SU-DHL-6 (cell line): ENCODE results near the gene DTX1.

Experiments
- H2AFZ ChIP-seq: fragments of 200-600 bp; sonication (generic); 2 replicates; pipeline ENCODE4 v1.6.1; 2014; ENCODE audit warnings: low read depth, mild to moderate bottlenecking, moderate library complexity, mixed read lengths, antibody characterized with exemption, low read length; ENCODE audit not compliant: severe bottlenecking
- H3F3A ChIP-seq: fragments of 200-600 bp; shearing (Covaris generic); 2 replicates; pipeline ENCODE4 v1.6.0; 2016; ENCODE audit warnings: antibody characterized with exemption, mild to moderate bottlenecking; ENCODE audit not compliant: insufficient read depth
- H3K27ac ChIP-seq: fragments of 200-600 bp; sonication (generic); 2 replicates; pipeline ENCODE4 v1.5.1; 2016; ENCODE audit warnings: low read depth, mild to moderate bottlenecking, low read length, moderate library complexity, mixed read lengths
- H3K27me3 ChIP-seq: fragments of 200-600 bp; sonication (generic), shearing (Covaris generic); 2 replicates; pipeline ENCODE4 v1.6.0; 2014; ENCODE audit warnings: mild to moderate bottlenecking, low read length
- H3K36me3 ChIP-seq: fragments of 200-600 bp; sonication (generic); 2 replicates; pipeline ENCODE4 v1.6.1; 2014; ENCODE audit warnings: mild to moderate bottlenecking, low read length, mixed read lengths
- H3K4me2 ChIP-seq: fragments of 300-600, 200-600 bp; shearing (Covaris generic), sonication (generic); 2 replicates; pipeline ENCODE4 v1.6.0; 2014; ENCODE audit warnings: low read length, low read depth, mild to moderate bottlenecking; ENCODE audit not compliant: poor library complexity, severe bottlenecking
- H3K4me3 ChIP-seq: fragments of 200-600 bp; sonication (generic); 2 replicates; pipeline ENCODE4 v1.5.1; 2014; ENCODE audit warnings: antibody characterized with exemption, low read length, mild to moderate bottlenecking, mixed read lengths; ENCODE audit not compliant: insufficient read depth, poor library complexity, severe bottlenecking
- H3K79me2 ChIP-seq: fragments of 200-600 bp; sonication (generic); 2 replicates; pipeline ENCODE4 v1.6.1; 2014; ENCODE audit warnings: mild to moderate bottlenecking, low read length, moderate library complexity; ENCODE audit not compliant: insufficient read depth
- H3K9ac ChIP-seq: fragments of 200-600 bp; sonication (generic); 2 replicates; pipeline ENCODE4 v1.7.0; 2014; ENCODE audit warnings: mild to moderate bottlenecking, low read length
- H3K9me2 ChIP-seq: fragments of 200-600 bp; sonication (generic); replicated peaks from 2 replicates; pipeline ENCODE4 v1.6.1; 2014; ENCODE audit warnings: low read length; ENCODE audit not compliant: insufficient read depth
- H3K9me3 ChIP-seq: fragments of 200-600 bp; sonication (generic); 2 replicates; pipeline ENCODE4 v1.6.1; 2014; ENCODE audit warnings: low read length, mixed read lengths; ENCODE audit not compliant: insufficient read depth
- H4K20me1 ChIP-seq: fragments of 200-600 bp; sonication (generic); 2 replicates; pipeline ENCODE4 v1.6.1; 2014; ENCODE audit warnings: low read depth, mild to moderate bottlenecking, antibody characterized with exemption, low read length, moderate library complexity, mixed read lengths
- EZH2phosphoT487 ChIP-seq: fragments of 200-600 bp; sonication (generic), shearing (Covaris generic); conservative IDR thresholded peaks from 2 replicates; pipeline ENCODE4 v1.6.1; 2018; ENCODE audit warnings: mild to moderate bottlenecking, antibody characterized with exemption, low read length, moderate library complexity, mixed read lengths
- TF ChIP-seq, protein P1 (sequence below): fragments of 200-600 bp; sonication (generic); IDR thresholded peaks from one replicate; pipeline ENCODE4 v1.5.1; 2017; ENCODE audit warnings: antibody characterized with exemption, mild to moderate bottlenecking, low read length, moderate library complexity; ENCODE audit not compliant: insufficient read depth, poor library complexity, severe bottlenecking

DTX1 gene

DNA sequence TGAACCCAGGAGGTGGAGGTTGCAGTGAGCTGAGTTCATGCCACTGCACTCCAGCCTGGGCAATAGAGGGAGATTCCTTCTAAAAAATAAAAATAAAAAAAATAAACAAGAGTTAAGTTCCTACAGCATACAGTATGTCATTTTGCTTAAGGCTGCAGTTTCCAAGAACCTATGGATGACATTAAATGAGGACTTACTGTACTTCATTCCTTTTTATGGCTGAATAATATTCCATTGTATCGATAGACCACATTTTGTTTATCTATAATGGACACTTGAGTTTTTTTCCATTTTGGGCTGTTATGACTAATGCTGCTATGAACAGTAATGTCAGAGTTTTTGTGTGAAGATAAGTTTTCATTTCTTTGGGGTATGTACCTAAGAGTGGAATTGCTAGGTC lies 61.6 kb downstream of the DTX1 start:
- Histone ChIP-seq H2AFZ (no peak overlapping the region), H3F3A (peaks cover 10% of the 10 kb centered on the region), H3K4me2 (no peak overlapping the region), H3K9me2 (no peaks in the 10 kb centered on the region), H3K4me3 (no peak overlapping the region), H3K27me3 (no peaks in the 10 kb centered on the region), H3K9me3 (no peaks in the 10 kb centered on the region), H3K9ac (no peak overlapping the region), H3K79me2 (no peaks in the 10 kb centered on the region), H3K36me3 (peaks cover 8% of the 10 kb centered on the region), H3K27ac (no peak overlapping the region), H4K20me1 (no peaks in the 10 kb centered on the region)
- TF ChIP-seq, protein P1, sequence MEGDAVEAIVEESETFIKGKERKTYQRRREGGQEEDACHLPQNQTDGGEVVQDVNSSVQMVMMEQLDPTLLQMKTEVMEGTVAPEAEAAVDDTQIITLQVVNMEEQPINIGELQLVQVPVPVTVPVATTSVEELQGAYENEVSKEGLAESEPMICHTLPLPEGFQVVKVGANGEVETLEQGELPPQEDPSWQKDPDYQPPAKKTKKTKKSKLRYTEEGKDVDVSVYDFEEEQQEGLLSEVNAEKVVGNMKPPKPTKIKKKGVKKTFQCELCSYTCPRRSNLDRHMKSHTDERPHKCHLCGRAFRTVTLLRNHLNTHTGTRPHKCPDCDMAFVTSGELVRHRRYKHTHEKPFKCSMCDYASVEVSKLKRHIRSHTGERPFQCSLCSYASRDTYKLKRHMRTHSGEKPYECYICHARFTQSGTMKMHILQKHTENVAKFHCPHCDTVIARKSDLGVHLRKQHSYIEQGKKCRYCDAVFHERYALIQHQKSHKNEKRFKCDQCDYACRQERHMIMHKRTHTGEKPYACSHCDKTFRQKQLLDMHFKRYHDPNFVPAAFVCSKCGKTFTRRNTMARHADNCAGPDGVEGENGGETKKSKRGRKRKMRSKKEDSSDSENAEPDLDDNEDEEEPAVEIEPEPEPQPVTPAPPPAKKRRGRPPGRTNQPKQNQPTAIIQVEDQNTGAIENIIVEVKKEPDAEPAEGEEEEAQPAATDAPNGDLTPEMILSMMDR: no peak
- TF ChIP-seq EZH2phosphoT487: no peak

DNA sequence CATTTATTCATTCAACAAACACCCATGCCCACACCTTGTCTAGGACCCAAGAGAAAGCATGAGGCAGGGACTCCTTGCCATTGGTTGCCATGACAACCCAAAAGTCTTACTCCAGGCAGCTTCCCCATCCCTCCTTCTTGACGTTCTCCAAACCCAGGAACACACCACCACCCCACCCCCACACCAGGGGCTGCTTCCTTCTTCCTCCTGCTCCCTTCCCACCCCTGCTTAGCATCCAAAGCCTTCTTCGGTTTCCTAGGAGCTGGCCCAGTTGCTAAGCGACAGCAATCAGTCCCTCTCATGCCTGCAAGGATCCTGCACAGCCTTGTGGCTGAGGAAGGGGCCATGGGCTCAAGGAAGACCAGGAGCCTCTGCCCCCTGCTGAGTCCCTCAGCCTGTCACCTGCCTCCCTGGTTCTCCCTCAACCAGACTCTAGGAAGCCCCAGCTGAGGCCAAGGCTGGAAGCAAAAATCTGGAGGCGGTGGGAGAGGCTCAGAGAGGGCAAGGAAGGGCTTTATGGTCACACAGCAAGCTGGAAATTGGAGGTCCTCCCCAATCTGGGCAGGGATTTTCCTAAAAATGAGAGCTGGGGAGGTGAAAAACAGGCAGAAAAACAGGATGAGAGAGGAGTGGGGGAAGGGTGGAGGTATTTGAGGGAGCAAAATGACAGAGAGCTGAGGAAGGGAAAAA lies 63.6 kb downstream of the DTX1 start:
- Histone ChIP-seq H3F3A (peaks cover 12% of the 10 kb centered on the region), H3K27me3 (no peaks in the 10 kb centered on the region)
- TF ChIP-seq EZH2phosphoT487: no peak
- TF ChIP-seq, protein P1: no peak

DNA sequence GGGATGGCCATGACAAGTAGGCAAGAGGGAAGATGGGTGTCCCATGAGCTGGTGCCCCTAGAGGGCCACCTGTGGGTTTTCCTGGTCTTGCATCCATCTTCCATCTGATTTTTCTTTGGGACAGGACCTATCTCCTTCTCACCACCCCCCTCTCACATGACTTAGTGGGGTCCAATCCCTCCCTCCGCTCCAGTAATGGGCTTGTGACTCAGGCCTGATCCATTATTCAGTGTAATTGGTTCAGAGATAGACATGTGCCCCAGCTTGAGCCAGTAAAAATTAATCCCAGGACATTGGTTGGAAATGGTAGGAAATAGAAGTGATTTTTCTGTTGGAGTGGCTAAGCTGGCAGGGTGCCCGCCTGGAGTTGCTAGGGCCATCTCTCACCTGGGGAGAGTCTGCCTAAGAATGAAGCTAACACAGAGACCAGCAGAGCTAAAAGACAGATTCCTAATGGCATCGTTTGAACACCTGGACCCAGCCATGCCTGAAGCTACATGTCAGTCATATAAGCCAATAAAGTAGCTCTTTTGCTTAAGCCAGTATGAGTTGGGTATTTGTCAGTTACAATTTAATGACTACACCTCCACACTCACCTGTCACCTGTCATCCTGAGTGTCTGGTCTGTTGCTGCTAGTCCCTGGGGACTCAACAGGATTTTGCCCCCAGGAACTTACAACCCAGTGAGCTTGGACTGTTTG lies 64.3 kb downstream of the DTX1 start:
- Histone ChIP-seq H3K27me3 (no peaks in the 10 kb centered on the region), H3K36me3 (peaks cover 32% of the 10 kb centered on the region), H2AFZ (no peak overlapping the region), H4K20me1 (no peaks in the 10 kb centered on the region), H3K9ac (no peak overlapping the region), H3K4me3 (no peak overlapping the region), H3K4me2 (peak overlapping the region; percentile 23), H3K79me2 (no peaks in the 10 kb centered on the region), H3F3A (peaks cover 12% of the 10 kb centered on the region), H3K9me2 (no peaks in the 10 kb centered on the region), H3K9me3 (no peaks in the 10 kb centered on the region), H3K27ac (peak overlapping the region; percentile 54)
- no peak for TF ChIP-seq EZH2phosphoT487
- TF ChIP-seq, protein P1: no peak

More for the DNA sequence above, 63.6 kb downstream of the DTX1 start:
- H3K4me3 ChIP-seq: no peak overlapping the region
- H3K79me2 ChIP-seq: no peaks in the 10 kb centered on the region
- no peaks in the 10 kb centered on the region for H3K9me3 ChIP-seq
- peak overlapping the region; percentile 54; the same call in 1 of the 2 replicates for H3K27ac ChIP-seq
- no peak overlapping the region for H3K4me2 ChIP-seq
- H3K36me3 ChIP-seq: peaks cover 25% of the 10 kb centered on the region
- no peak overlapping the region for H3K9ac ChIP-seq
- no peaks in the 10 kb centered on the region for H4K20me1 ChIP-seq
- H3K9me2 ChIP-seq: no peaks in the 10 kb centered on the region
- H2AFZ ChIP-seq: no peak overlapping the region
